Kidney epithelial cell (primary cell): ENCODE measurements around the gene CXorf49. TPM values are rescaled to one million over a fixed set of nuclear protein-coding genes. Genes with fewer than 3 reads are reported as not detected.
A peak's percentile ranks its signal among the peaks of the same experiment; 100 is the strongest.
"Not testable (repeated sequence)": the region's sequence is repeated elsewhere in the genome, so short reads cannot be mapped to it uniquely, and the experiment has no call there.

Experiments used
- DNase-seq: peaks from one replicate; pipeline ENCODE4 v3.0.0-alpha.2; 2010; ENCODE audit warnings: low read depth
- H3K27me3 ChIP-seq: 2 replicates; pipeline ENCODE4 v1.6.0; 2011; ENCODE audit warnings: low read length; ENCODE audit not compliant: control insufficient read depth, insufficient read depth
- H3K36me3 ChIP-seq: 2 replicates; pipeline ENCODE4 v1.5.1; 2011; ENCODE audit warnings: low read length; ENCODE audit not compliant: control insufficient read depth, insufficient read depth
- H3K4me3 ChIP-seq: 2 replicates; pipeline ENCODE4 v1.5.1; 2011; ENCODE audit warnings: low read depth, mild to moderate bottlenecking, control low read depth, low read length
- CTCF ChIP-seq: IDR thresholded peaks from 2 replicates; pipeline ENCODE4 v1.5.1; 2011; ENCODE audit warnings: mild to moderate bottlenecking, moderate library complexity, low read length, control low read depth, inconsistent platforms; ENCODE audit not compliant: insufficient read depth, poor library complexity, severe bottlenecking
- total RNA-seq: library from RNA; depleted of rRNA; stranded (reverse); fragments of >200 nt; gene quantifications from 2 replicates; pipeline ENCODE4 v1.2.3, GENCODE V29; 2015

Gene CXorf49
- total RNA-seq, 1 donor from 2014 or later, result 80.7 TPM

GRCh38 chrX:71671043-71671780 is 46.9 kb downstream of the CXorf49 start:
- no peak for TF ChIP-seq CTCF

GRCh38 chrX:71669947-71670346 is 48.1 kb downstream of the CXorf49 start:
- H3K4me3 ChIP-seq, DNase-seq, H3K27me3 ChIP-seq, H3K36me3 ChIP-seq: not testable (repeated sequence)
- TF ChIP-seq CTCF, result peak; percentile 47

More at GRCh38 chrX:71671043-71671780, 46.9 kb downstream of the CXorf49 start:
- H3K36me3 ChIP-seq, result no peaks in the 10 kb centered on the region
- H3K27me3 ChIP-seq, result no peaks in the 10 kb centered on the region
- no peak for DNase-seq
- no peak overlapping the region for H3K4me3 ChIP-seq

- TF ChIP-seq CTCF, result no peak
Observed at GRCh38 chrX:71669492-71669891, 48.6 kb downstream of the CXorf49 start.

GRCh38 chrX:71668248-71668595 is 49.9 kb downstream of the CXorf49 start:
- no peaks in the 10 kb centered on the region for H3K36me3 ChIP-seq
- TF ChIP-seq CTCF, result no peak

More at GRCh38 chrX:71669492-71669891, 48.6 kb downstream of the CXorf49 start:
- no peaks in the 10 kb centered on the region for H3K27me3 ChIP-seq
- no peak for DNase-seq
- H3K36me3 ChIP-seq, result no peaks in the 10 kb centered on the region
- H3K4me3 ChIP-seq, result no peak overlapping the region

GRCh38 chrX:71667328-71668247 is 50.5 kb downstream of the CXorf49 start, which contains the start of gene LOC101059915:
TSS of gene LOC101059915 (plus strand) at chrX:71667546.
- no peak for DNase-seq

More at GRCh38 chrX:71668248-71668595, 49.9 kb downstream of the CXorf49 start:
- H3K4me3 ChIP-seq, result no peak overlapping the region
- DNase-seq, result no peak
- H3K27me3 ChIP-seq, result no peaks in the 10 kb centered on the region

More at GRCh38 chrX:71667328-71668247, 50.5 kb downstream of the CXorf49 start, which contains the start of gene LOC101059915:
- no peak for TF ChIP-seq CTCF
- H3K27me3 ChIP-seq, result no peaks in the 10 kb centered on the region
- no peaks in the 10 kb centered on the region for H3K36me3 ChIP-seq
- H3K4me3 ChIP-seq, result no peak within 1 kb of the TSS
